GM19452 (cell line): Measurements from ENCODE around the gene CSHL1.
"Not testable (repeated sequence)": the region's sequence is repeated elsewhere in the genome, so short reads cannot be mapped to it uniquely, and the experiment has no call there.

Source experiments
- ATAC-seq: cut with Tn5 transposase; IDR thresholded peaks from one replicate; pipeline ENCODE4 v1.9.1; 2021; ENCODE audit not compliant: unreplicated experiment

Gene CSHL1

DNA sequence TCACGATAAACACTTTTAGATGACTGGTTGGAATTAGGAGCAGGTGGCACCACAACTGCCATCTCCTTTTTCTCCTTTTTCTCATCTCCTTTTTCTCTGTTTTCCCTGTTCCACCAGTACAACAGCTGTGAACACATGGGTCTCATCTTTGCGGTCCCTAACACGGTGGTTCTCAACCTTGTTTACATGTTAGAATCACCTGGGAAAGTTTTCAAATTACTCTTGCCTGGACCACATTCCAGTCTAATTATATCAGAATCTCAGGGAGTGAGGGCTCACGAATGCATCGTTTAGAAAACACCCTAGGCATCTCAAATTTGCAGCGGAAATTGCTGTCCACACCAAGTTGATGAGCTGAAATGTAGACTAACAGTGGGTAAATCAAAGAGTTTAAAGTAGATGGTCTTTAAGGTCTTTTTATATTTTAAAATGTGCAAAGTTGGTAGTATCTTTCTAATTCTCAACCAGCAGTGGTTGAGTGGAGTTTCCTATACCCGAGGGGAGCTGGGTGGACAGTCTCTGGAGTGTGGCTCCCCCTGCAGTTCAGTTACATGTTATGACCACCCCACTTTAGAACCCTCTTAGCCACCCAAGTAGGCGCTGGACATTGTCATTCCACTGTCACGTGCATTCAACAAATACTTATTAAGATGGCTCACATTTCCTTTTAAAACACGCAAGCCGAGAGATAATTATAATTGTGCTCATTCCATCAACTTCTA, 18.6 kb downstream of the CSHL1 start:
- not testable (repeated sequence) for ATAC-seq

DNA sequence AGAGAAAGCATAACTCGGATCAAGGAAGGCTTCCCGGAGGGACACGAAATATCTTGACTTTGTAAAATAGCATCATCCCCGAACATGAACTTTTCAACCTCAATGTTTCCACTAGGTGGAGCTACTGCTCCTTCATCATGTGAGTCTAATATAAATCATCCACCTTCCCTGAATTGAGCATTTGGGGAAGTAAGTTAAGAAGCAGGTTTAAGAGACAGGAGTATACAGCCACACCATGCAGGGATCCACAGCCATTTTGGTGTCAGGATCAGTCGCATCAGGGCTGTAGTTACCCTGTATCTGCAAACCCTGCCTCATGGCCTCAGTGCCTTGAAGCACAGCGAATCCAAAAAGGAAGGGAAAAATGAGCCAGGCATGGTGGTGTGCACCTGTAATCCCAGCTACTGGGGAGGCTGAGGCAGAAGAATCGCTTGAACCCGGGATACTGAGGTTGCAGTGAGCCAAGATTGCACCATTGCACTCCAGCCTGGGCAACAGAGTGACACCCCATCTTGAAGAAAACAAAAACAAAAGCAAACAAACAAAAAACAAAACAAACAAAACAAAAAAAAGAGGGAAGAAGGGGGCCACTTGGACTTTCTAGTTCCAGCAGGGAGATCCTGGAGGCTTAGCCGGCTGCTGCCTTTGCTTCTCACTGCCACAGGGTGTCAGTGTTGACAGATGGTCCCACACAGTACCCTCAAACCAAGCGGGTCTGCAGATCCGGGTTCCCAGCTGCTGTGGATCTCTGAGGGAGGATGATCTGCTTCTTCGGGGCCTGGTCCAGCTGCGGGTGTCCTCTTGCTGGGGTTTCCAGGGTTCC, 21.8 kb downstream of the CSHL1 start:
- ATAC-seq: not testable (repeated sequence)

DNA sequence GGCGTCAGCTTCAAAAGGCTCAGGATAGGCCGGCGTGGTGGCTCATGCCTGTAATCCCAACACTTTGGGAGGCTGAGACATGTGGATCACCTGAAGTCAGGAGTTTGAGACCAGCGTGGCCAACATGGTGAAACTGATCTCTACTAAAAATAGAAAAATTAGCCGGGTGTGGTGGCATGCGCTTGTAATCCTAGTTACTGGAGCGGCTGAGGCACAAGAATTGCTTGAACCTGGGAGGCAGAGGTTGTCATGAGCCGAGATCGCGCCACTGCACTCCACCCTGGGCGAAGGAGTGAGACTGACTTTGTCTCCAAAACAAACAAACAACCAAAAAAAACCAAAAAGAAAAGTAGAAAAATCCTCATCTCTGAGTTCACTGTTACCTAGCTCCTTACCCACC, 25.9 kb downstream of the CSHL1 start:
- not testable (repeated sequence) for ATAC-seq

DNA sequence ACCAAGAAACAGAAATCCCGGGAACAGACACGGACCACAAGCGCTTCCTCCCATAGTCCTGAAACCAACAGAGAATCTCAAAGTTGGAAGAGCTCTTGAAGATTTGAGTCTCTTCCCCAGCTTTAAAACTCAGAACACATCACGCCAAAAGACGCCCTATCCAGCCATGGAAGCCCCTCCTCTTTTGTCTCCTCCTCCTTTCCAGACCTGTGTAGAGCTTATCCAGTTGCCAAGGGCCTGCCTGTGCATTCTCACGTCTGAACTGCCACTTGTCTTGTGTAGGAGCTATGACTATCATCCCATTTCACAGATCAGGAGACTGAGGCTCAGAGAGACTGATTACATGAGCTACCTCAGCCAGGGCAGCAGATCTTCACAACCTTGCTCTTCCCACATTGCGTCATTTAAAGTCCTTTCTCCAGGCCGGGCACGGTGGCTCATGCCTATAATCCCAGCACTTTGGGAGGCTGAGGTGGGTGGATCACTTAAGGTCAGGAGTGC, 28.4 kb downstream of the CSHL1 start:
- not testable (repeated sequence) for ATAC-seq

DNA sequence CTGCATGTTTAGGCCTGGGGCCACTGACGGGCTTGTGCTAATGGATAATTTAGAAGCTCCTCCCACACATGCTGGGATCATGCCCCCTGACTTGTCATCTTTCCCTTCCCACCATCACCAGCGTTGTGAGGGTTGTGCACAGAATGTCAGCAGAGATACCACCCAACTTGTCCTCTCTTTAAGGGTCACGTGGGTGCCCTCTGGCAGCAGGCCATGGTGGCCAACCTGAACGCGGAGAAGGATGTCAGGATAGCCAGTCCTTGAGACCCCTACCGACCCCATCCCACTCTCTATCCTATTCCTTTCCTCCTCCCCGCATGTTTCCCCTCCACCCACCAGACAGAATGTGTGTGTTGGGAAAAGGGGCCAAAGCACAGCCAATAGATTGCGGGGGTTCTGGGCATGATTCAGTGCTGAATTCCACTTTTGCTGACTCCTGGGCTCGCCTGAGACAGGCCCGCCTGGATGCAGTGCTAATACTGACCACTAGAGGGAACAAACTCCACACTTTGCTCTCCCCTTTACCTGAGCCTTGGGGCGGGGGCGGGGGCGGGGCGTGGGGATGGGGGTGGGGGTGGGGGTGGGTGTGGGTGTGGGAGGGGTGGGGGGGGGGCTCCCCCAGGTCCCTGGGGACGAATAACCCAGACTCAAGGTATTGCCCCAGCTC, 29.0 kb downstream of the CSHL1 start, which contains the start of gene GH2:
GH2 (minus strand) TSS at position 10 of the 667 bp plus-strand sequence. CDS start 143 bp downstream, outside the sequence.
- ATAC-seq: no peak

DNA sequence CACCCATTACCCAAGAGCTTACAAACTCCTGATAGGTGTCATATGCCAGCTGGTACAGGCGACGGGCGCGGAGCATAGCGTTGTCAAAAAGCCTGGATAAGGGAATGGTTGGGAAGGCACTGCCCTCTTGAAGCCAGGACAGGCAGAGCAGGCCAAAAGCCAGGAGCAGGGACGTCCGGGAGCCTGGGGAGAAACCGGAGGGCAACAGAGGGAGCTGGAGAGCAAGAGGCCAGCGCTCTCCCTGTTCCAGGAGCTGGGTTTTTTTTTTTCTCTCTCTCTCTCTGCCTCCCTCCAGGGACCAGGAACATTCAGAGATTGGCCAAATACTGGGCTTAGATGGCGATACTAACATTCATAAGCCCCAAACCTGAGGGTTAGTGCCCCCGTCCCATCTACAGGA, 29.7 kb downstream of the CSHL1 start:
- ATAC-seq: not testable (repeated sequence)

DNA sequence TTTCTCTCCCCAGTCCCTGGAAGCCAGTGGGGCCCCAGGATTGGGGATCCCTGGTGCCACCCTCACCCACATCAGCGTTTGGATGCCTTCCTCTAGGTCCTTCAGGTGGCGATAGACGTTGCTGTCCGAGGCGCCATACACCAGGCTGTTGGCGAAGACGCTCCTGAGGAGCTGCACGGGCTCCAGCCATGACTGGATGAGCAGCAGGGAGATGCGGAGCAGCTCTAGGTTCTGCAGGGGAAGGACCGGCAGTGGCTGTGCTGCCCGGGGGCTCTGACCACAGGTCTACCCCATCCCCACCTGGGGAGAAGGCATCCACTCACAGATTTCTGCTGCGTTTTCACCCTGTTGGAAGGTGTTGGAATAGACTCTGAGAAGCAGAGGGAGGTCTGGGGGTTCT, 30.4 kb downstream of the CSHL1 start:
- no peak for ATAC-seq

DNA sequence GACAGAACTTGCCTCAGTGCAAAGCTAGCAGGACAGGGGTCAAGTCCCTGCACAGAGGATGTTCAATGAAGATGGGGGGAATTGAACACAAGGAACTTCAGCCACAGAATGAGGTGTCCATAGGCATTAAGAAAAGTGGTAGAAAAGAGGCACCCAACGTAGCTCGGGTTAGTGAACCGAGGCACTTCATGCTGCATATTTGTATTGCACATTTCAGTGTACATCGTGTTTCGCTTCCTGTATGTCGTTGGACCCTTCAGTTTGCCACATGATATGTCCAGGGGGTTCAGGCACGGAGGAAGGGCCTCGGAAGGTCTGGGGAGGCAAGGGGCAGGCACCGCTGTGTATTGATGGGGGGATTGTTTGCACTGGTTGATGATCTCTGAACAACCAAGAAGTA, 32.6 kb downstream of the CSHL1 start:
- ATAC-seq: not testable (repeated sequence)

DNA sequence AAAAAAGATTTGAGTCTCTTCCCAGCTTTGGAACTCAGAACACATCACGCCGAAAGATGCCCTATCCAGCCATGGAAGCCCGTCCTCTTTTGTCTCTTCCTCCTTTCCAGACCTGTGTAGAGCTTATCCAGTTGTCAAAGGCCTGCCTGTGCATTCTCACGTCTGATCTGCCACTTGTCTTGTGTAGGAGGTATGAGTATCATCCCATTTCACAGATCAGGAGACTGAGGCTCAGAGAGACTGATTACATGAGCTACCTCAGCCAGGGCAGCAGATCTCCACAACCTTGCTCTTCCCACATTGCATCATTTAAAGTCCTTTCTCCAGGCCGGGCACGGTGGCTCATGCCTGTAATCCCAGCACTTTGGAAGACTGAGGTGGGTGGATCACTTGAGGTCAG, 36.4 kb downstream of the CSHL1 start:
- ATAC-seq: not testable (repeated sequence)

DNA sequence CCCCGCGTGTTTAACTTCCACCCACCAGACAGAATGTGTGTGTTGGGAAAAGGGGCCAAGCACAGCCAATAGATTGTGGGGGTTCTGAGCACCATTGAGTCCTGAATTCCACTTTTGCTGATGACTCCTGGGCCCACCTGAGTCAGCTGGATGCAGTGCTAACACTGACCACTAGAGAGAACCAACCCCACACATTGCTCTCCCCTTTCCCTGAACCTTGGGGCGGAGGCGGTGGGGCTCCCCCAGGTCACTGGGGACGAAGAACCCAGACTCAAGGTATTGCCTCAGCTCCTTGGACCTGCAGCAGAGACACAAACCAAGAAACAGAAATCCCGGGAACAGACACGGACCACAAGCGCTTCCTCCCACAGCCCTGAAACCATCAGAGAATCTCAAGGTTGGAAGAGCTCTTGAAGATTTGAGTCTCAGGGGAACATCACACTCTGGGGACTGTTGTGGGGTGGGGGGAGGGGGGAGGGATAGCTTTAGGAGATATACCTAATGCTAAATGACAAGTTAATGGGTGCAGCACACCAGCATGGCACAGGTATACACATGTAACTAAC, 36.9 kb downstream of the CSHL1 start:
- ATAC-seq: not testable (repeated sequence)

DNA sequence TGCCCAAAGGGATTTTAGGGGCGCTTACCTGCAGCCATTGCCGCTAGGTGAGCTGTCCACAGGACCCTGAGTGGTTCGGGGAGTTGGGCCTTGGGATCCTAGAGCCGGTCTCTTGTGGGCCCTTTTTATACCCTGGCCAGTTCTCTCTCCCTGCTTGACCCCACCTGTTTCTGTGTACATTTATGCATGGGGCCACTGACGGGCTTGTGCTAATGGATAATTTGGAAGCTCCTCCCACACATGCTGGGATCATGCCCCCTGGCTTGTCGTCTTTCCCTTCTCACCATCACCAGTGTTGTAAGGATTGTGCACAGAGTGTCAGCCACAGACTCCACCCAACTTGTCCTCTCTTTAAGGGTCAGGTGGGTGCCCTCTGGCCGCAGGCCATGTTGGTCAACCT, 37.5 kb downstream of the CSHL1 start, which contains the start of gene CSH2:
CSH2 (minus strand) TSS at position 101 of the 400 bp plus-strand sequence; CDS start at position 38, 63 bp downstream.
- ATAC-seq: not testable (repeated sequence)

DNA sequence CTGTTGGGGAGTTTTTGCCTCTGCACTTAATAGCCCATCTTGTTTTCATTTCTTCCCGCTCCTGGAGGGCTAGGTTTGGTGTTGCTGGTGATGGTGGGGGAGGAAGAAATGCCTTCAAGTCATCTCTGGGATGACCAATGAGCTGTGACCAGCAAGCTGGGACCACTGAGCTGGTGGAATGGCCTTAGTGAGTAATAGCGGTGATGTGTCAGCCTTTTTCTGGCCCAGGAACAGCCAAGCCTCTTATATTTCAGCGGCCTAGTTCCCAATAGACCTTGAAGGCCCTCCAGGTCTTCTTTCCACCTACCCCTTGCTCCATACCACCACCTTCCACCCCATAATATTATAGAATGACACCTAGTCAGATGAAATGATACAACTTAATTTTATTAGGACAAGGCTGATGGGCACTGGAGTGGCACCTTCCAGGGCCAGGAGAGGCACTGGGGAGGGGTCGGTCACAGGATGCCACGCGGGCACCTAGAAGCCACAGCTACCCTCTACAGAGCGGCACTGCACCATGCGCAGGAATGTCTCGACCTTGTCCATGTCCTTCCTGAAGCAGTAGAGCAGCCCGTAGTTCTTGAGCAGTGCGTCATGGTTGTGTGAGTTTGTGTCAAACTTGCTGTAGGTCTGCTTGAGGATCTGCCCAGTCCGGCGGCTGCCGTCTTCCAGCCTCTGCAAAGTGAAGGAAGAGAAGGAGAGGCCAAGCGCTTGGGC, 39.3 kb downstream of the CSHL1 start:
- not testable (repeated sequence) for ATAC-seq

DNA sequence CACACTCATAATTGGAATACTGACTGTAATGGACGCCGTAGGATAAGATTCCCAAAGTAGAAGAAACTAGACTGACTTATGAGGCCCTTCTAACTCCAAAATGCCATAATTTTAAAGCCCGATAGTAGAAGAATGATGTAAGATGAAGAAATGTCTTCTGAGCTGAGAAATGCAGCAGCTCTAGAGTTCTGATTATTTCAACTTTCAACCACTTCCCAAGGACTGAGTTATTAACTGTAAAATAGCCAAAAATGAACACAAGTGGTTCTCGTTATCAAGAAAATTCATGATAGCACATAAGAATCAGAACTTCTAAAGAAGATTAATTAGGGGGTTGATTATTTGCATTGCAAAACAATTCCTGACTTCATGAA, 40.8 kb downstream of the CSHL1 start:
- not testable (repeated sequence) for ATAC-seq

DNA sequence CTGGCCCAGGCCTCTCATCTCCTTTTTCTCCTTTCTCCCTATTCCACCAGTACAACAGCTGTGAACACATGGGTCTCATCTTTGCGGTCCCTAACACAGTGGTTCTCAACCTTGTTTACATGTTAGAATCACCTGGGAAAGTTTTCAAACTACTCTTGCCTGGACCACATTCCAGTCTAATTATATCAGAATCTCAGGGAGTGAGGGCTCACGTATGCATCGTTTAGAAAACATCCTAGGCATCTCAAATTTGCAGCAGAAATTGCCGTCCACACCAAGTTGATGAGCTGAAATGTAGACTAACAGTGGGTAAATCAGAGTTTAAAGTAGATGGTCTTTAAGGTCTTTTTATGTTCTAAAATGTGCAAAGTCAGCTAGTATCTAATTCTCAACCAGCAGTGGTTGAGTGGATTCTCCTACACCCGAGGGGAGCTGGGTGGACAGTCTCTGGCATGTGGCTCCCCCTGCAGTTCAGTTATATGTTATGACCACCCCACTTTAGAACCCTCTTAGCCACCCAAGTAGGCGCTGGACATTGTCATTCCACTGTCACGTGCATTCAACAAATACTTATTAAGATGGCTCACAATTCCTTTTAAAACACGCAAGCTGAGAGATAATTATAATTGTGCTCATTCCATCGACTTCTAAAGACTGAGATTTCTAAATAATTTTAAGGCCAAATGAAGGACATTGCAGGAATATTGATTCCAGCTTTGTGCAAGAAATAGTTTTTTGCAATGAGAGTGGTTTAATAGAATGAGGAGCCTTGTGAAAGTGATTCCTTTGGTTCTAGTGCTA, 41.4 kb downstream of the CSHL1 start:
- ATAC-seq: not testable (repeated sequence)

DNA sequence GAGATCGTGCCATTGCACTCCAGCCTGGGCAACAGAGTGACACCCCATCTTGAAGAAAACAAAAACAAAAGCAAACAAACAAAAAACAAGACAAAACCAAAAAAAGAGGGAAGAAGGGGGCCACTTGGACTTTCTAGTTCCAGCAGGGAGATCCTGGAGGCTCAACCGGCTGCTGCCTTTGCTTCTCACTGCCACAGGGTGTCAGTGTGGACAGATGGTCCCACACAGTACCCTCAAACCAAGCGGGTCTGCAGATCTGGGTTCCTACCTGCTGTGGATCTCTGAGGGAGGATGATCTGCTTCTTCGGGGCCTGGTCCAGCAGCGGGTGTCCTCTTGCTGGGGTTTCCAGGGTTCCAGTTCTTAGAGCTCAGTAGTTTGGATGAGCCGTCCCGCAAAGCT, 44.4 kb downstream of the CSHL1 start:
- not testable (repeated sequence) for ATAC-seq
